KOPT-K1 (cell line): ENCODE measurements around the gene KLK8.

Experiments
- H3K27ac ChIP-seq: fragments of 200-600 bp; sonication (generic); 2 replicates; pipeline ENCODE4 v1.5.1; 2016; ENCODE audit warnings: antibody characterized with exemption, mild to moderate bottlenecking, low read depth, low read length; ENCODE audit not compliant: poor library complexity, severe bottlenecking
- H3K36me3 ChIP-seq: fragments of 200-600 bp; sonication (generic); 2 replicates; pipeline ENCODE4 v1.5.1; 2017; ENCODE audit warnings: antibody characterized with exemption, mild to moderate bottlenecking, low read length, moderate library complexity; ENCODE audit not compliant: insufficient read depth
- H3K9me3 ChIP-seq: fragments of 200-600 bp; sonication (generic); 2 replicates; pipeline ENCODE4 v1.5.1; 2017; ENCODE audit warnings: antibody characterized with exemption, low read length, mild to moderate bottlenecking; ENCODE audit not compliant: insufficient read depth, poor library complexity, severe bottlenecking

The KLK8 gene

DNA sequence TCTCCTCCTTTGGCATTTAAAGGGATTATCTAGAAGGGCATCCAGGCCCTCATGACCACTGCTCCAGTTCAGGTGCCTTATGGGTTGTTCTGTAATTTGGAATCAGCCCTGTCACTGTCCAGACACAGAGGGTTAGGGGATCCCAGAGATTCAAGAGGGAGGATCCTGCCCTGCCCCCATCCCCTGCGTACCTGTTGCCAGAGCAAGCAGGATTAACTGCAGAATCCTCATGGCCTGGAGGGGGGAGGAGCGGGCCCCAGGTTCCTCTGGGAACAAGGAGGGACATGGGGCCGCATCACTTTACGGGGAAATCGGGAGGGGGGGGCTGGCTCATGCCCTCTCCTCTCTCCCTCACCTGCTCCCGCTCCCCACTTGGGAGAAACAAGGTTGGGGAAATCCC lies 24.0 kb upstream of the KLK8 start:
- Histone ChIP-seq H3K36me3 (no peaks in the 10 kb centered on the region), H3K27ac (no peak overlapping the region), H3K9me3 (no peaks in the 10 kb centered on the region)

DNA sequence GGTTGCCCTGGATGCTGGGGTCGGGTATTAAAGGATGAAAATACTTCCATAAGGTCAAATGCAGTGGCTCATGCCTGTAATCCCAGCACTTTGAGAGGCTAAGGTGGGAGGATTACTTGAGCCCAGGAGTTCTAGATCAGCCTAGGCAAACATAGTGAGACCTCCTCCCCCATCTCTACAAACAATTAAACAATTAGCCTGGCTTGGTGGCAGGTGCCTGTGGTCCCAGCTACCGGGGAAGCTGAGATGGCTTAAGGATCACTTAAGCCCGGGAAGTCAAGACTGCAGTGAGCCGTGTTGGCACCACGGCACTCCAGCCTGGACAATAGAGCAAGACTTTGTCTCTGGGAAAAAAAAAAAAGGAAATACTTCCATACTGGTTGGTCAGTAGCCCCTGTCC lies 23.5 kb upstream of the KLK8 start:
- no peaks in the 10 kb centered on the region for H3K36me3 ChIP-seq
- no peaks in the 10 kb centered on the region for H3K9me3 ChIP-seq
- H3K27ac ChIP-seq: no peak overlapping the region

DNA sequence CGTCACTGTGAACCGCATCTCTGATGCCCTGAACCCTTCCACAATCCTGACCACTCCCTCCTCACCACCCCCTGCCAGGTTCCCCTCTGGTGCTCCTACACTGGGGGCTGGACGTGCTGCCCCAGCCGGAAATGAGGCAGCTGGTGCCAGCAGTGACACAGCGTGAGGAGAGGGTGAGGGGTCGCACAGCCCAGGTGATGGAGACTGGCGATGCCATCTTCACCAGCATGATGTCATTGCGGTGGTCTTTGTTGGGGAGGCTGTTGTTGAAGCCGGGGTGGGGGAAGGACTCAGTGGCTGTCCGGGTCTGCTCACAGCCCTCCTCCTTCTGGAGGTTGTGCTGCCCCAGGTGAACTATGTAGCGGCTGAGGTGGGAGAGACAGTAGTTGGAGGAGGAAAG lies 22.5 kb upstream of the KLK8 start:
- Histone ChIP-seq H3K27ac (no peak overlapping the region), H3K36me3 (no peaks in the 10 kb centered on the region), H3K9me3 (no peaks in the 10 kb centered on the region)

DNA sequence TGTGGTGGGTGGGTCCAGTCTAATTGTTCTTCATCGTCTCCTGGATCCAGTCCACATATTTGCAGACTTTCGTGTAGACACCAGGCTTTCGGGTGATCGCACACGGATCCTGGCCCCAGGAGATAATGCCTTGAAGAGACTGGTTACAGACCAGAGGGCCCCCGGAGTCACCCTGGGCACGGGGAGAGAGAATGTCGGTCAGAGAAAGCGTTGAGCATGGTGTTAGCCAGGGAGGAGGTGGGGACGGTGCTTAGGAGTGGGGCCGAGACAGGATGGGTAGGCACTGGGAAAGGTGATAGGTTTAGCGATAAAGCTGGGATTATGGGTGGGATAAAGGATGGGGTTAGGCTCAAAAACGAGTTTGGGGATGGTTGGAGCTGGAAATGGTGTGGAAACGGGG lies 21.1 kb upstream of the KLK8 start:
- no peak overlapping the region for H3K27ac ChIP-seq
- H3K9me3 ChIP-seq: no peaks in the 10 kb centered on the region
- no peaks in the 10 kb centered on the region for H3K36me3 ChIP-seq

DNA sequence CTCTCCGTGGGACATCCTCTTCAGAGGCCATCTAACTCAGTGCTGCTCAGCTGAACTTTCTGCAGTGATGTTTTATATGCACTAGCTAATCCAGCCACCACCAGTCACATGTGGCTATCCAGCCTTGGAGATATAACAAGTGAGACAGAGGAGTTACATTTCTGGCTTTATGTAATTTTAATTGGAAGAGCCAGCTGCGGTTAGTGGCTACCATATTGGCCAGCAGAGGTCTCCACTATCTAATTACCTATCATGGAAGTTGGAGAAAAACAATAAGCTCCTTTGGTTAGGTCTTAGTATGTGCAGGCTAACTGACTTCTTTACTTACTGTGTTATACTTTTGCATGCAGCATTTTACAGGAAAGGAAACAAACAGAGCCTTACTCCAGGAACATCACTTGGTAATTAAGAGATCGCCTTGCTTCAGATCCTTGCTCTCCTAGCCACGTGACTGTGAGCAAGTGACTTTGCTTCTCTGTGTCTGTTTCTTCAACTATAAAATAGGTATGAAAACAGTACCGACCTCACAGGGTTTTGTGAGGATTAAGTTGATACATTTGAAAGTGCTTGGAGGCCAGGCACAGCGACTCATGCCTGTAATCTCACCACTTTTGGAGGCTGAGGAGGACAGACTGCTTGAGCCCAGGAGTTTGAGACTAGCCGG lies 19.7 kb upstream of the KLK8 start:
- Histone ChIP-seq H3K36me3 (no peaks in the 10 kb centered on the region), H3K27ac (no peak overlapping the region), H3K9me3 (no peaks in the 10 kb centered on the region)

DNA sequence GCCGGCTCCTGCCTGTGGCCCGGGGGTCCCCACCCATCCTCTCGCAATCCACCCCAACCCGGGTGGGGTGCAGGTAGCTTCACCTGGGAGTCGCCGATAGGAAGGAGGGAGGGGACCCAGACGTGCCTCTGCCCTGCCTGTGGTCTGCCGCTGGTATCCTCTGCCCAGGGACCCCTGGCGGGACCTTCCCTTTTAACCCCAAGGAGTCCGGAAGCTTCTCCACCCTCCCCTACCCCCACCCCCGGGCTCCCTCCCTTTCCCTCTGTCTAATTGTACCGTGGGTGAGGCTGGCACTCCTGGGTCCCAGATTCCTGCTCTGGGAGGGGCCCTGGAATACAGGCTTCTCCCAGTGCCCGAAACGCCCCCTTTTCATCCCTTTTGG lies 18.1 kb upstream of the KLK8 start, which contains the start of gene KLK10:
Gene KLK10 (minus strand): TSS at position 166 of the 382 bp plus-strand sequence. CDS start 579 bp downstream, outside the sequence.
- no peaks in the 10 kb centered on the region for H3K36me3 ChIP-seq
- H3K27ac ChIP-seq: no peak within 1 kb of the TSS
- no peaks in the 10 kb centered on the region for H3K9me3 ChIP-seq

DNA sequence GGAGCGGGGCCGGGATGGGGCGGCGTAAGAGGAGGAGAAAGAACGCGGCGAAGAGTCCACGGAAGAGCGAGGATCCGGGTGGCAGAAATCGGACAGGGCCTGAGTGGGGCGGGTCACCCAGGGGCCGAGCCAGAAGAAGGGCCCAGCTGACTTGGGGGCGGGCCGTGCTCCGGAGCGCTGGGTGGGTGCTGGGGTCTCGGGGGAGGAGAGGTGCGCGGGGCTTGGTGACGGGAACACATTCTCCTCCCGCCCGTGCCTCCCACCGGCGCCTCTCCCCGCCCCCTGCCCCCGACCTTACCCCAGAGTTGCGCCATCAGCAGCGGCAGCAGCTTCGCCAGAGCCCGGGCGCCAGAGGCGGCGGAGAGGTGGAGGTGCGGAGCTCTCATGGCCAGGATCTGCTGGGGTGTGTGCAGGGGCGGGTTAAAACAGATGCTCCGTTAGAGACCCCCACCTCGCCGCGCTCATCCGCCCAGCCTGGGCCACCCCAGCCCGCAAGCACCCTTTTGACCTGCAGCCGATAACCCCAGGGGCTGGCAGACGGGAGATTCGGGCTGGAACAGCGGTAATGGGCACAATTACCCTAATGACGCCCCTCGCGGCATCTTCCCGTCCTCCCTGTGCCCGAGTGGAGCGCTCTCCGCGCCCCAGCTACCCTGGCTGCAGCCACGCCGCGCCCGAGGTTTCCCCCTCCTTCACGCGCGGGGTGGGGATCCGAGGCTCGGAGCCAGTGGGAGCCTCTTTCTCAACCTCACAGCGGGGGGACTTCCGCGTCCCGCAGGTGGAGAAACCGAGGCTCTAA lies 17.5 kb upstream of the KLK8 start:
- H3K9me3 ChIP-seq: no peaks in the 10 kb centered on the region
- no peaks in the 10 kb centered on the region for H3K36me3 ChIP-seq
- no peak overlapping the region for H3K27ac ChIP-seq

DNA sequence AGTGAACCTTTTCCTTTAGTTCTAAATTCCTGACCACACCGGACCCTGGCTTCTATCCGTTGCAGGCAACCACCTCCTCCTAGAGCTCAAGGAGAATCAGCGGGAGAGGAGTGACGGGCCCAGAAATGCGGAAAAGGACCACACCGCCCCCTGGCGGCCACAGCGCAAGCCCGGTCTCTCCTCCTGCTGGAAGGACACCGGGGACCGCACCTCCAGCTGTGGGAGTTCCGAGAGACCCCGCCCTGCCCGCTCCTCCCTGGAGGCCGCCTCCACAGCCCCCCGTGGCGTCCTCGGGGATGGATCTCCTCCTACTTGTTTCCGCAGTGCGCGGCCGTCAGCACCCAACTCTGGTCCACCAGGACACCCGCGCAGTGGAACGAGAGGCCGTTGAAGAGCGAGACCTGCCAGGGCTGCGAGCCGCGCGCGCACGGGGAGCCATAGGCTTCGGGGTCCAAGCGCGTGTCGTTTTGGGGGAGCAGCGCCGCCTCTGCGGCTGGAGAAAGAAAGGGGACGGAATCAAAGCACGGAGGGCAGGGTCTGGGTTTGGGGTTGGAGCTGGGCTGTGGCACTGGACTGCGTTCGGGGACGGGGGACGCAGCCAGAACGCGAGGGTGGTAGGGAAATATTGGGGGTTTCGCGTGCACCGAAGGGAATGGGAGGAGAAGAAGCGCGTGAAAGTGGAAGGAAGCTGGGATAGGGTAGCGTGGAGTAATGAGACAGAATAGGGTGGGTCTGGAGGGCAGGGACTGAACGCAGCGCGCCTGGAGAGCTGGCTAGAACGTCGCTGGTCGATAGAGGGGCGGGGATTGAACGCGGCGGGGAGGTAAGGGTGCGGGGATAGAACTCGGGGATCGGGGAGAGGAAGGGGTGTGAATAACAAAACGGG lies 15.6 kb upstream of the KLK8 start:
- H3K27ac ChIP-seq: no peak overlapping the region
- H3K9me3 ChIP-seq: no peaks in the 10 kb centered on the region
- H3K36me3 ChIP-seq: no peaks in the 10 kb centered on the region

DNA sequence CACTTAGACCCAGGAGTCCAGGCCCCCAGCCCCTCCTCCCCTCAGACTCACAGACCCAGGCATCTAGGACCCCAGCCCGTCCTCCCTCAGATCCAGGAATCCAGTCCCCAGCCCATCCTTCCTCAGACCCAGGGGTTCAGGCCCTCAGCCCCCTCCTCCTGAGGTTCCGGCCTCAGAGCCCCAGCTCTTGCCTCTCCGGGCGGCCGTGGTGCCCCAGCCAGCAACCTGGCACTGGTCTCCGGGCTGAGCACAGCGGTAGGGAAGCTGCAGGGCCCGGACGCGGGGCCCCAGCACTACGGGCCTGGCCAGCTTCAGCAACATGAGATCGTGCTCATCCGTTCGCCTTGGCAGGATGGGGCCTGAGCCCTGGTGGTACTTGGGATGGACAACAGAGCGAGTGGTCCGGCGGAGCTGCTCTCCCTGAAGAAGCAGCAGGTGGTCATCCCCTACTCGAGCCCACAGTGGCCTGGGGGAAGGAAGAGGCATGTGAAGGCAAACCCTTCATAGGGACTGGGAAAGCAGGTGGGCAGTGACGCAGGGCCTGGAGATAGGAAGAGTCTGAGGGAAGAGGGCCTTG lies 14.4 kb upstream of the KLK8 start:
- Histone ChIP-seq H3K27ac (no peak overlapping the region), H3K9me3 (no peaks in the 10 kb centered on the region), H3K36me3 (no peaks in the 10 kb centered on the region)

DNA sequence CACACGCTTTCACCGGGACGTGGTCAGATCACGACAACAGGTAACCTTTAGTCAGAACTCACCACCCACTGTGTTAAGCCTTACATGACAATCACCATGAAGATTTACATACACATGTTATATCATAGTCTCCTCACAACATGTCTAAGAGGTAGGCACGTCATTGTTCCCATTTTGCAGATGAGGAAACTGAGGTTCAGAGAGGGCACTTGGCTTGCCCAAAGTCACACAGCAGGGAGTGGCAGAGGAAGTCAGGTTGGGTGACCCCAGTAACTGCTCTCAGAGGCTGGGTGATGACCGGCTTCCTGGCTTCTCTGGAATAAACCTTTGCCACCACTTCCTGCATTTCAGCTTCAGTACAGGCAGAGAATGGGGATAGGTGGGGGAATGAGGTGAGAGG lies 12.8 kb upstream of the KLK8 start:
- no peaks in the 10 kb centered on the region for H3K36me3 ChIP-seq
- H3K9me3 ChIP-seq: no peaks in the 10 kb centered on the region
- H3K27ac ChIP-seq: no peak overlapping the region

DNA sequence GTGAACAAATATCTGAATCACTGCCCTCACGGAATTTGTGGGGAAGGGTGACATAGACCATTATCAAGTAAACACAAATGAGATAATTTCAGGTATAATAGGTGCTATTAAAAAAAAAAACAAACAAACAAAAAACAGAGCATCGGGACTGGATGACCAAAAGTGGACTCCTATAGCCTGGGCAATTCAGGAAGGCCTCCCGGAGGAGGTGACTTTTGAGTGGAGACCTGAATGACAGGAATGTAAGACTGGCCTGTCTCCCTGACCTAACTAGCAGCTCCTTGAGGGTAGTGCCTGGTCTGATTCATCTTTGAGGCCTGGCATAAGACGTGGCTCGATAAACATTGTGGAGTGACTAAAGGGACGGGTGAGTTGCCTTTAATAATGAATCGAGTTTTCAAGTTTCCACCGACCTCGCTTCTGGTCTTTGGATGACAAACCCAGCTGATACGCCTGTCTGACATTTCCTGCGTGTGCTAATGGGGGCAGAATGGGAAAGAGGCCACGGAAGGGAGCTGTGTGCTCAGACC lies 11.3 kb upstream of the KLK8 start:
- Histone ChIP-seq H3K9me3 (no peaks in the 10 kb centered on the region), H3K36me3 (no peaks in the 10 kb centered on the region)

DNA sequence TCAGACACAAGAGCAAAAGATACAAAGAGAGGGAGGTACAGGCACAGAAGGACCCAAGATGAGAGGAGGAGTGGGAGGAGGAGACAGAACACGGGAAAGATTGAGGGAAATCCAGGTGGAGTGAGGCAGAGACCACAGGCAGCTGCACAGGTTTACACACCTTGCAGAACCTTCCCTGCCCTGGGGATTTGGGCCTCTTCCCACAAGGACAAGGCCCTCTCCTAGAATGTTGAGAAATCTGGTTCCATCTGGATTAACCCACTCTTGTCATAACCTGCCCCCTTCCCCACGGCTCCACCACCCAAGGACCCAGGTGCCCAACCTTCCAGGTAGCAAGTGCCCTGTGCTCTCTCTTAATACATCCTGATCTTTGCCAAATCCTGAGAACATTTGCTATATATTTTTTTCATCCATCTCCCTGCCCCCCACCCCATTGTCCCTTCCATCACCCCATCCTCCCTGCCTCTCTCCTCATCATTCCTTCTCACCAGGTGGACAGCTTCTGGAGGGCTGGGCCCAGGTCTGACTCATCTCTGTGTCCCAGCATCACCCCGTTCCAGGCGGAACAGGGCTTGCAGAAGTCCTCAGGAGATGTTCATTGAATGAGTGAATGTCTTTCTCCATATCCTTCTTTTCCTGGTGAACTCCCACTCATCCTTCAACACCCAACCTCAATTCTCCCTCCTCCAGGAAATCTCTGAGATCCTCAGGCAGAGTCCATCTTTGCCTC lies 8.8 kb upstream of the KLK8 start:
- H3K27ac ChIP-seq: no peak overlapping the region
- no peaks in the 10 kb centered on the region for H3K9me3 ChIP-seq

More for the DNA sequence above, 11.3 kb upstream of the KLK8 start:
- H3K27ac ChIP-seq: no peak overlapping the region

DNA sequence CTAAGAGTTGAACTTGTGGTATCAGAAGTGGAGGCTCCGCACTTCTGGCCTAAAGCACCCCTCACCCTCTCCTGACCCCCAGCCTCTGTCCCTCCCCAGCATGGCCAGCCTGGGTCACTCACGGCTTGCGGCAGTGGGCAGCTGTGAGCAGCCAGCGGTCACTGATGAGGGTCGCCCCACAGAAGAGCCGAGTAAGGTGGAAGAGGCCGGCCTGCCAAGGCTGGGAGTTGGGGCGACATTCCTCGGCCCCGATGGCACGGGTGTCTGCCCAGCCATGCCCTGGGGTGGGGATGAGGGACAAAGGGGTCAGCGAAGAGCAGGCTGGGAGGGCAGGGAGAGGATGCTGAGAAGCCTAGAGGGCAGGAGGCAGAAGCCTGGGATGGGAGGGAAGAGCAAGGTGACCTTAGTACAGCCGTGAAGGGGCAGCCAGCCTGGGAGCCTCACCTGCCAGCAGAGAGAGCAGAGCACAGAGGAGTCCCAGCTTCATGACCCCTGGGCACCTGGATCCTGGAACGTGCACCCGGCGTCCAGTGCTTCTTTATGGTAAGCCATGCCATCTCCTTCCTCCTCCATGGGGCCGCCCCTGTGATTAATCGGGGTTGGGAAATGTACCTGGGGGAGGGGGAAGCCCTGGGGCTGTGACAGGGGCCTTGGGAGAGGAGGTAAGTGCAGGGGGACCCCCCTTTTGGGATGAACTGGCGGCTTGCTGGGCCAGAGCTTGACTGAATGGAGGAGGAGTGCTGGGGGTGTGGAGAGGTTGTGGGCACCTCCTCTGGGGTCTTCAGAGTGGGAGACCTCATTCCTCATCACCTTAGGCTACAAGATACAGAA lies 7.9 kb upstream of the KLK8 start:
- no peaks in the 10 kb centered on the region for H3K9me3 ChIP-seq
- no peaks in the 10 kb centered on the region for H3K36me3 ChIP-seq
- H3K27ac ChIP-seq: no peak overlapping the region

More for the DNA sequence above, 8.8 kb upstream of the KLK8 start:
- H3K36me3 ChIP-seq: no peaks in the 10 kb centered on the region
